ENCODE results near the gene NHLRC3.
"Not testable (repeated sequence)": the region's sequence is repeated elsewhere in the genome, so short reads cannot be mapped to it uniquely, and the experiment has no call there.

Gene NHLRC3

DNA sequence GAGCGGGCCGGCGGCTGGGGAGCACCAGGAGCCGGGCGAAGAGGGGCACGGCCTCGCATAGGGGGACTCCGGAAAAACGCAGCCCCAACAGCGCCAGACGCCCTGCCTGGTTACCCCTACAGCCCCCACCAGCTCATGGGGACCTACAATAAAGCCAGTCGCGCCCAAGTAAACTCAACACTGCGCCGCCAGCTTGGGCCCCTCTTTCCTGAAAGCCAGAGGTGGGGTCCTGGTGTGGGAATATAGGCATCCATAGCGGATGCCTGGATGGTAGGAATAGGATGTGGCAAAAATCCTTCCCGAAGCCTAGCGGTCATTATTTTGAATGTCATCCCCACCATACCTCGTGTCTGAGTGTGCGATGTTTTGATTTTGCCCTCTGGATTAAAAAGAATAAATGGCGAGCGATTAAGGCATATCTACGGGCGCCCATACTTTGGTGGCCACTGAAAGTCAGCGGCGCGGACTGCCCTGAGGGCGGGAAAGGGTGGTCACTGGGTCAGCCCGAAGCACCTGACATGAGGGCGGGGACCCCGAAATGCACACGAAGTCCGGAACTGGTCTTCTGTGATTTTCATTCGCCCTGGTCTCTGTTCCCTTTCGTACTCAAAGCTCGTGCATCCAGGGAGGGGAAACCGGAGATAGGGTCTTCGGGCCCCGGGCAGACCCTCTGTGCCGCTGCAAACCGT is at the start of gene NHLRC3, which contains the start of gene PROSER1:
NHLRC3 (plus strand) TSS at position 577 of the 689 bp plus-strand sequence. CDS start 184 bp downstream, outside the sequence.
PROSER1 (minus strand) TSS at position 210 of the 689 bp plus-strand sequence. CDS start 847 bp downstream, outside the sequence.
- peak; percentile 60 to 75 for DNase-seq (ENCODE audit: low read depth in 1 of 2, low spot score in 1 of 2)

- DNase-seq (ENCODE audit: low read depth in 1 of 2, low spot score in 1 of 2) = no peak
These were observed 47.6 kb upstream of the NHLRC3 start, which contains the start of gene STOML3 for GRCh38 chr13:38990693-38991092. Gene STOML3, minus strand, starts transcription at chr13:38990831. Its CDS starts 110 bp downstream, at chr13:38990721.

DNA sequence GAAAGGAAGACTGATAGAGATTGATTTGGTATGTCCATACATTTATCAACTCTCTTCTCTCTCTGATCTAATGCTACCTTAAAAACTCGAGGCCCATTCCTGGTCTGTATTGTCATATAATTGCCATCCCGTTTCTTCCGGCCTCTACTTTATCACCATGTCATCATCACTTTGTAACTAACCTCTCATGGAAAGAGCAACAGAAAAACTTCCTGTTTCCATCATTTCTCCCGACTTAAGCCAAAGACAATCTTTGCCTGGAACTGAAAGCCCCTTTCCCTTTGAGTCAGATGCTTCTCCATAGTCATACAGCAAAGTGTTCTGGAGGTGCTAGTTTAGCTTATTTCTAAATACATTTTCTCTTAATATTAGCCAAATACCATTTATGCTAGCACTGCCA is 44.9 kb upstream of the NHLRC3 start:
- no peak for DNase-seq (ENCODE audit: low read depth in 1 of 2, low spot score in 1 of 2)

DNA sequence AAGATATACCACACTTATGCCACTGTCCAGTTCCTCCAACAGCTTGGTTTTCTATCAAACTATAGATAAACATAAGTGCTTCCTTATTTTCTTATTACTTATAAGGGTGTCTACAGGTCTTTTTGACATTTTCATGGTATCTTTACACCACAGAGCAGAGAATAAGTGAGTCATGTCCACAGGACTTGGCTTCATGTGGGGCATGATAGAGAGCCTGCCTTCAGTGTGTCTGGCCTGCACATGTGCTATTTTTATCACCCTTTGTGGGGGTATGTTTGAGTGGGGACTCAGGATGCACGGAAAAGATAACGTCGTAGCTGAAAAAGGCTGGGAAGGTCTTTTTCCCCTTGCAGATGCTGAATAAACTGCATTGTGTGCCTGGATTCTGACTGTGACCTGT is 39.5 kb upstream of the NHLRC3 start:
- DNase-seq (ENCODE audit: low read depth in 1 of 2, low spot score in 1 of 2) = no peak

DNA sequence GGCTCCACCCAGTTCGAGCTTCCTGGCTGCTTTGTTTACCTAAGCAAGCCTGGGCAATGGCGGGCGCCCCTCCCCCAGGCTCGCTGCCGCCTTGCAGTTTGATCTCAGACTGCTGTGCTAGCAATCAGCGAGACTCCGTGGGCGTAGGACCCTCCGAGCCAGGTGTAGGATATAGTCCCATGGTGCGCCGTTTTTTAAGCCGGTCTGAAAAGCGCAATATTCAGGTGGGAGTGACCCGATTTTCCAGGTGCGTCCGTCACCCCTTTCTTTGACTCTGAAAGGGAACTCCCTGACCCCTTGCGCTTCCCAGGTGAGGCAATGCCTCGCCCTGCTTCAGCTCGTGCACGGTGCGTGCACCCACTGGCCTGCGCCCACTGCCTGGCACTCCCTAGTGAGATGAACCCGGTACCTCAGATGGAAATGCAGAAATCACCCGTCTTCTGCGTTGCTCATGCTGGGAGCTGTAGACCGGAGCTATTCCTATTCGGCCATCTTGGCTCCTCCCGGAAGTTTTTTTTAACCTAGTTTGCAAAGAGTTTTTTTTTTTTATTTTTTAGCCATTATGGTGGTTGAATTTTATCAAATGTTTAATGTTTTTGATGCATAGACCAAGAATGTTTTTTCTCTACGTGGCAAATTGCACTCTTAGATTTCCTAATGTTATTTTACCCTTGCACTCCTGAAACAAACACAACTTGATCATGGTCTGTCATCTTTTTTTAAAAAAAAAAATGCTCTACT is 31.7 kb upstream of the NHLRC3 start:
- DNase-seq (ENCODE audit: low read depth in 1 of 2, low spot score in 1 of 2) = not testable (repeated sequence)

DNA sequence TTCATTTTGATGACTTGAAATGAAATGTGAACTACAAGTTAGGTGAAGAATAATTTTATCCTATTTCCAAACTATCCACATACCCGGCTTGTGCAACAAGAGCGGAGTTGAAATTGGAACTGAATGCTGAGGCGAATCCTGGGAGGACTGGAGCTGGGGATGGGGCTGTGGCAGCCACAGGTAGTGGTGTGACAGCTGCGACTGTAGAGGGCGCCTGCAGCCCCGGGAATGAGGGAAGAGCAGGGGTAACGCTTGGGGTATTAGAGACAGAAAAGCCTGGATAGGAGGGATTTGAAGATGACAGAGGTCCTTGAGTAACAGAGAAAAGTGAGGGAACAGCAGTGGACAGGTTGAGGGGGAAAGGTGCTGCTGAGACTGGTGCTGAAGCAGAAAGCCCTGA is 25.6 kb upstream of the NHLRC3 start:
- DNase-seq (ENCODE audit: low read depth in 1 of 2, low spot score in 1 of 2) = no peak

GRCh38 chr13:39013462-39013861 is 24.8 kb upstream of the NHLRC3 start:
- DNase-seq (ENCODE audit: low read depth in 1 of 2, low spot score in 1 of 2) = no peak

- no peak for DNase-seq (ENCODE audit: low read depth in 1 of 2, low spot score in 1 of 2)
These were observed 22.2 kb upstream of the NHLRC3 start for GRCh38 chr13:39016087-39016486.

GRCh38 chr13:39016787-39017186 is 21.5 kb upstream of the NHLRC3 start:
- peak in 1 of 2 donors; percentile 11 for DNase-seq (ENCODE audit: low read depth in 1 of 2, low spot score in 1 of 2)

GRCh38 chr13:39020853-39021462 is 17.3 kb upstream of the NHLRC3 start:
- DNase-seq (ENCODE audit: low read depth in 1 of 2, low spot score in 1 of 2) = no peak

DNA sequence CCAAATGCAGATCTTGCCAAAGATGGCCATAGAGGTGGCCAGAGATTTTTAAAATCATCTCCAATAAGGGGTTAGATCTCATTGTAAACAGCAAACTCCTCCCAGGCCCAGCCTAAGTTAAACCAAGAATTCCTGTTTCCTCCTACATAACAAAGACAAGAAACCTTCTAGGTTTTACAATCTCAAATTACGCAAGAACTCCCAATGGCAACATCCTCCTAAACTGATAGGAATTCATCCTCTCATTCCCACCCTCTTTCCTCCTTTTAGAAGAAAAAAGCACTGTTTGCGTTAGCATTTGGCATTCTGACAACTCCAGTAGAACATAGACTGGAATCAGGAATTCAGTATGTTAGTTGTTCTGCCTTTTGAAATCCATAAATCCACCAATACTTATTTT is 14.9 kb upstream of the NHLRC3 start:
- DNase-seq (ENCODE audit: low read depth in 1 of 2, low spot score in 1 of 2) = no peak

GRCh38 chr13:39023761-39024160 is 14.5 kb upstream of the NHLRC3 start:
- no peak for DNase-seq (ENCODE audit: low read depth in 1 of 2, low spot score in 1 of 2)

GRCh38 chr13:39025433-39025839 is 12.8 kb upstream of the NHLRC3 start:
- DNase-seq (ENCODE audit: low read depth in 1 of 2, low spot score in 1 of 2) = no peak

- no peak for DNase-seq (ENCODE audit: low read depth in 1 of 2, low spot score in 1 of 2)
These were observed 6.1 kb upstream of the NHLRC3 start for GRCh38 chr13:39032150-39032549.

- DNase-seq (ENCODE audit: low read depth in 1 of 2, low spot score in 1 of 2) = no peak
These were observed 4.2 kb upstream of the NHLRC3 start for GRCh38 chr13:39034085-39034484.

DNA sequence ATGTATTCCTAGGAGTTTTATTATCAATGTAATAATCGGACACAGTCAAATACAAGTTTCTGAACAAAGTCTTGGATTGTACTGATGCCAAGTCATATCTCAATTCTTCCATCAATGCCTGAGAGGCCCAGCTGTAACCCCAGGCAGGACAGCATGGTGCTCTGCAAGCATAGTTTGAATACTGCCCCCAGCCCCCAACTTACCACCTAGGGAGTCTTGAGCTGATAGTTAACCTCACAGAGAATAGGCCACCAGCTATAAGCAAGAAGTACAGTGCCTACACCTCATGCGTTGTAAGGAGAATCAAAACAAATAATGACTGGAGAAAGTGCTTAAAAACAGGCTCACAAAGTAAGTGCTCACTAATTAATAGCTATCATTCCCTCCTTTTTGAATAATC is 3.1 kb upstream of the NHLRC3 start:
- no peak for DNase-seq (ENCODE audit: low read depth in 1 of 2, low spot score in 1 of 2)

DNA sequence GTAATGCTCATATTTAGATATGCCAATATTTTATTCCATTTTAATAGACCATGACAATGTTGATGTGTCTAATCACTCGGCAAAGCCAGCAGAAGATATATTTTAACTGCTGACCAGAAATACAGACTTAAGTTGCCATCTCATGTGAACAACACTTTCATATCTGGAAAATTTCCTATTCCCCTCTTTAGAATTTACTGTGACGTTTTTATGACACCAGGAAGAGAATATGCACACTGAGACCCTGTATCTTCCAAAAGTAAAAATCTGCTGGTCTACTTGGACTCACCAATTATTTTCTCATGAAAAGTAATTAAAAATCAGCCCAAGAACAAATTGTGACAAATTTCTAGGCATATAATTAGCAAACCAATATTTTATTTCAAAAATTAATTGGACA is 2.5 kb upstream of the NHLRC3 start:
- DNase-seq (ENCODE audit: low read depth in 1 of 2, low spot score in 1 of 2) = no peak

- no peak for DNase-seq (ENCODE audit: low read depth in 1 of 2, low spot score in 1 of 2)
These were observed 2.0 kb upstream of the NHLRC3 start for GRCh38 chr13:39036212-39036611.

DNA sequence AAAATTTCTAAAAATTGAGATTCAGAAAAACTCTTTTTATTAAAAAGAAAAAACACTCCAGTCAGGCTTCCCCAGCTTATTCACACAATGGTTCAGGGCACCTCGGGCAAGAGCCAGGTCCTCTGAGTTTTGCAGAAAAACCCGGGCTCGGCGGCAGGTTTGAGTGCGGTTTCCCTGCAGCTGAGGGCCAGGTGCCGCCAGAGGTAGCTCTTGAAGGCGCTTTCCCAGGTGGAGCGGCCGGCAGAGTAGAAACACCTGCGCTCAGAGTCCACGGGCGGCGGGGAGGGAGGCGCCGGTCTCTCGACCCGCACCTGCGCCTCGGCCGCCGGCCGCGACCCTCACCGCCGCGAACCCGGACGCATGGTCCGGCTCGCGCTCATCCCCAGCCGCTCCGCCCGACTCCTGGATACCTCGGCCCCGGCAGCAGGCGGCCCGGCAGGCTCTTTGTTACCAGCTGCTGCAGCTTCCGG is 811 bp upstream of the NHLRC3 start:
- peak in 1 of 2 donors; percentile 5 for DNase-seq (ENCODE audit: low read depth in 1 of 2, low spot score in 1 of 2)

DNA sequence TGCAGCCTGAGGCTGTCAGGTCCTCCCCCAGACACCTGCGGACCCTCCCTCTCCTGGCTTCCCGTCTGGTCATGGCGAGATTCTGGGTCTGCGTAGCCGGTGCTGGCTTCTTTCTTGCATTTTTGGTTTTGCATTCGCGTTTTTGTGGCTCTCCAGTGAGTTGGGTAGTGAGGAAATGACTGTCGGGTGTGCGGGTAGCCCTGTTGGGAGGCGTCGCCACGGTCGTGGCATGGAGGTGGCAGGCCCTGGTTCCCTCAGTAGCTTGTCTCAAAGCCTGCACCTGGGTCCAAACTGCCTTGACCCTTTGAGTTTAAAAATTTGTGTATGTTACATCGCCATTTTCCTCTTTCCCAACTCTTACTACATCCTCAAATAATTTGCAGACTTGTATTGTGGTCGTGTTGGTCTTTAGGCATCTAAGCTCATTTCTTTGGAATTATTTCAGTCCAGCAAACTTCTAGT is 344 bp downstream of the NHLRC3 start:
- peak; percentile 32 to 40 for DNase-seq (ENCODE audit: low read depth in 1 of 2, low spot score in 1 of 2)

- DNase-seq (ENCODE audit: low read depth in 1 of 2, low spot score in 1 of 2) = no peak
These were observed 785 bp downstream of the NHLRC3 start for GRCh38 chr13:39039041-39039440.

DNA sequence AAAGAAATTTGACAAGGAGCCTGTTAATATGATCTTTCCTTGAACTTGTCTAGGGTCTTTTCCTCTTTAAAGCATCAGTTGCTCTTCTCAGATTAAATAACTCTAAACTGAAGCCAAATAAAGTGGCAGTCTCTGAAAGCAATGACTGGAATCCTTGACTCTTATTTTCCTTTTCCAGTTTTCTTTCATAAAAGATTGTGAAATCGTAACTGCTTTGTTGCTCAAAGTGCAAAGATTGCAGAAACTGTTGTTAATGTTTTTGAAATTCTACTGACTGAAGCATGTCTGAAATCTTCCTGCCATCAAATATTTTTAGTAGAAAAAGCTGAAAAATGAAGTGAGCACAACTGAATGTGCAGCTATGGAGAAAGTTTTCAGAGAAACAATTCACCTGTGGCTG is 1.9 kb downstream of the NHLRC3 start:
- no peak for DNase-seq (ENCODE audit: low read depth in 1 of 2, low spot score in 1 of 2)
